ENCODE measurements around the gene OR2F1. TPM values are rescaled to one million over a fixed set of nuclear protein-coding genes. Genes with fewer than 3 reads are reported as not detected.

OR2F1 gene
- total RNA-seq, 1 experiment from 2014 or later = not detected

- H3F3A ChIP-seq (ENCODE audit: insufficient read depth, low read depth) = no peaks in the 10 kb centered on the region
- no peak overlapping the region for H2AFZ ChIP-seq
- DNase-seq = no peak
- no peak overlapping the region for H3K4me2 ChIP-seq
- intact Hi-C loops (cut with micrococcal nuclease; ENCODE audit: unreplicated experiment) = no loop called here
- BruUV-seq (replicated peaks) = no TSS peak
- ChIA-PET POLR2A (ENCODE audit: unreplicated experiment) (interaction anchor here (0.5 kb wide), 1 partner anchor 13 kb away, joined by 7 read pairs; no protein-coding TSS in a partner anchor), CTCF (no interaction called here)
- H4K20me1 ChIP-seq (ENCODE audit: insufficient read depth) = no peaks in the 10 kb centered on the region
- no peaks in the 10 kb centered on the region for H3K27me3 ChIP-seq (ENCODE audit: insufficient read depth, low read depth)
- H3K4me3 ChIP-seq = no peak overlapping the region
- no peak overlapping the region for H3K27ac ChIP-seq
- H3K79me2 ChIP-seq (ENCODE audit: low read depth) = no peaks in the 10 kb centered on the region
- H3K9me2 ChIP-seq (ENCODE audit: insufficient read depth) = no peaks in the 10 kb centered on the region; the same call in none of the 2 replicates
- no peaks in the 10 kb centered on the region for H3K9me3 ChIP-seq (ENCODE audit: insufficient read depth, low read depth)
- TF ChIP-seq CTCF (conservative IDR thresholded peaks at IDR 0.05) (no peak), EZH2 (IDR thresholded peaks at IDR 0.05; ENCODE audit: low read depth) (no peak)
- no peaks in the 10 kb centered on the region for H3K4me1 ChIP-seq (replicated peaks; ENCODE audit: insufficient read depth)
- H3K36me3 ChIP-seq (ENCODE audit: low read depth) = no peaks in the 10 kb centered on the region
These were observed 29.8 kb upstream of the OR2F1 start for GRCh38 chr7:143924851-143925250.

- Histone ChIP-seq H3K4me1 (replicated peaks; ENCODE audit: insufficient read depth) (no peaks in the 10 kb centered on the region), H3F3A (ENCODE audit: insufficient read depth, low read depth) (no peaks in the 10 kb centered on the region), H3K9me2 (ENCODE audit: insufficient read depth) (no peaks in the 10 kb centered on the region), H2AFZ (no peak overlapping the region), H3K27ac (no peak overlapping the region), H3K79me2 (ENCODE audit: low read depth) (no peaks in the 10 kb centered on the region), H3K4me3 (no peak overlapping the region), H4K20me1 (ENCODE audit: insufficient read depth) (no peaks in the 10 kb centered on the region), H3K9me3 (ENCODE audit: insufficient read depth, low read depth) (no peaks in the 10 kb centered on the region), H3K4me2 (no peak overlapping the region), H3K27me3 (ENCODE audit: insufficient read depth, low read depth) (no peaks in the 10 kb centered on the region), H3K36me3 (ENCODE audit: low read depth) (no peaks in the 10 kb centered on the region)
- no peak for DNase-seq
- TF ChIP-seq CTCF (conservative IDR thresholded peaks at IDR 0.05) (no peak), EZH2 (IDR thresholded peaks at IDR 0.05; ENCODE audit: low read depth) (no peak)
- ChIA-PET POLR2A (ENCODE audit: unreplicated experiment) (no interaction called here), CTCF (no interaction called here)
- intact Hi-C loops (cut with micrococcal nuclease; ENCODE audit: unreplicated experiment) = loop anchor here (2.0 kb wide), 1 partner anchor 15 kb away; no protein-coding TSS in a partner anchor
- no TSS peak for BruUV-seq (replicated peaks)
These were observed 25.3 kb upstream of the OR2F1 start for GRCh38 chr7:143929224-143929920.

- Histone ChIP-seq H3K4me1 (replicated peaks; ENCODE audit: insufficient read depth) (no peaks in the 10 kb centered on the region), H4K20me1 (ENCODE audit: insufficient read depth) (no peaks in the 10 kb centered on the region), H3K9me3 (ENCODE audit: insufficient read depth, low read depth) (no peaks in the 10 kb centered on the region), H3F3A (ENCODE audit: insufficient read depth, low read depth) (no peaks in the 10 kb centered on the region; the same call in 1 of the 2 replicates), H3K79me2 (ENCODE audit: low read depth) (no peaks in the 10 kb centered on the region), H3K27me3 (ENCODE audit: insufficient read depth, low read depth) (no peaks in the 10 kb centered on the region), H2AFZ (peak overlapping the region; percentile 26; the same call in 1 of the 2 replicates), H3K36me3 (ENCODE audit: low read depth) (no peaks in the 10 kb centered on the region), H3K4me3 (no peak overlapping the region), H3K27ac (no peak overlapping the region), H3K4me2 (no peak overlapping the region), H3K9me2 (ENCODE audit: insufficient read depth) (peaks cover 3% of the 10 kb centered on the region; the same call in 1 of the 2 replicates)
- ChIA-PET POLR2A (ENCODE audit: unreplicated experiment) (no interaction called here), CTCF (no interaction called here)
- intact Hi-C loops (cut with micrococcal nuclease; ENCODE audit: unreplicated experiment) = no loop called here
- no peak for DNase-seq
- TF ChIP-seq CTCF (conservative IDR thresholded peaks at IDR 0.05) (no peak), EZH2 (IDR thresholded peaks at IDR 0.05; ENCODE audit: low read depth) (no peak)
- no TSS peak for BruUV-seq (replicated peaks)
These were observed 22.9 kb upstream of the OR2F1 start for GRCh38 chr7:143931739-143932138.

Measured in PC-9 (cell line).